H9 (cell line): ENCODE measurements around the gene NSF. TPM values are rescaled to one million over a fixed set of nuclear protein-coding genes. Genes with fewer than 3 reads are reported as not detected.
"Not testable (repeated sequence)": the region's sequence is repeated elsewhere in the genome, so short reads cannot be mapped to it uniquely, and the experiment has no call there.

Source experiments
- DNase-seq: peaks from one replicate; pipeline ENCODE4 v3.0.0-alpha.2; 2017
- H2AFZ ChIP-seq: one replicate; pipeline ENCODE4 v1.6.1; 2013; ENCODE audit warnings: mild to moderate bottlenecking, low read length, control low read depth, moderate library complexity
- H2AK5ac ChIP-seq: 2 replicates; pipeline ENCODE4 v1.6.1; 2013; ENCODE audit warnings: low read length, control low read depth, mixed read lengths; ENCODE audit not compliant: insufficient read length
- H2BK120ac ChIP-seq: one replicate; pipeline ENCODE4 v1.6.1; 2013; ENCODE audit warnings: low read depth, mild to moderate bottlenecking, low read length, control low read depth, inconsistent platforms; ENCODE audit not compliant: poor library complexity, severe bottlenecking
- H2BK12ac ChIP-seq: 2 replicates; pipeline ENCODE4 v1.6.1; 2013; ENCODE audit warnings: low read length, control low read depth, mixed read lengths, low read depth; ENCODE audit not compliant: insufficient read length
- H2BK15ac ChIP-seq: 2 replicates; pipeline ENCODE4 v1.6.1; 2013; ENCODE audit warnings: low read depth, low read length, control low read depth
- H2BK20ac ChIP-seq: one replicate; pipeline ENCODE4 v1.6.1; 2013; ENCODE audit warnings: low read depth, mild to moderate bottlenecking, low read length, control low read depth, inconsistent platforms; ENCODE audit not compliant: poor library complexity, severe bottlenecking
- H2BK5ac ChIP-seq: 2 replicates; pipeline ENCODE4 v1.6.1; 2013; ENCODE audit warnings: low read length, control low read depth, mixed read lengths; ENCODE audit not compliant: insufficient read length
- H3K14ac ChIP-seq: 2 replicates; pipeline ENCODE4 v1.6.1; 2013; ENCODE audit warnings: low read length, control low read depth; ENCODE audit not compliant: insufficient read depth
- H3K18ac ChIP-seq: 2 replicates; pipeline ENCODE4 v1.6.1; 2013; ENCODE audit warnings: low read depth, mild to moderate bottlenecking, mixed read lengths, low read length, control low read depth; ENCODE audit not compliant: insufficient read length
- H3K23ac ChIP-seq: 2 replicates; pipeline ENCODE4 v1.6.1; 2013; ENCODE audit warnings: low read length, control low read depth, mixed read lengths, low read depth; ENCODE audit not compliant: insufficient read length
- H3K23me2 ChIP-seq: 2 replicates; pipeline ENCODE4 v1.6.1; 2013; ENCODE audit warnings: low read depth, mild to moderate bottlenecking, mixed read lengths, low read length, control low read depth; ENCODE audit not compliant: insufficient read length, poor library complexity, severe bottlenecking
- H3K27ac ChIP-seq: 2 replicates; pipeline ENCODE4 v1.5.1; 2013; ENCODE audit warnings: low read length, control low read depth, mixed read lengths, low read depth; ENCODE audit not compliant: insufficient read length
- H3K27me3 ChIP-seq: 2 replicates; pipeline ENCODE4 v1.6.1; 2013; ENCODE audit warnings: low read length, control low read depth, inconsistent platforms; ENCODE audit not compliant: insufficient read depth
- H3K4ac ChIP-seq: 2 replicates; pipeline ENCODE4 v1.6.1; 2013; ENCODE audit warnings: low read depth, mild to moderate bottlenecking, control low read depth, inconsistent platforms, low read length, moderate library complexity
- H3K4me1 ChIP-seq: 2 replicates; pipeline ENCODE4 v1.6.1; 2013; ENCODE audit warnings: low read length, control low read depth, inconsistent platforms; ENCODE audit not compliant: insufficient read depth
- H3K4me2 ChIP-seq: 2 replicates; pipeline ENCODE4 v1.6.1; 2013; ENCODE audit warnings: low read length, control low read depth, mixed read lengths; ENCODE audit not compliant: insufficient read length, insufficient read depth
- H3K56ac ChIP-seq: 2 replicates; pipeline ENCODE4 v1.6.1; 2013; ENCODE audit warnings: low read depth, mild to moderate bottlenecking, mixed read lengths, low read length, control low read depth; ENCODE audit not compliant: insufficient read length
- H3K79me1 ChIP-seq: 2 replicates; pipeline ENCODE4 v1.6.1; 2013; ENCODE audit warnings: low read depth, mild to moderate bottlenecking, moderate library complexity, low read length, control low read depth, inconsistent platforms; ENCODE audit not compliant: insufficient read depth, poor library complexity, severe bottlenecking
- H3K79me2 ChIP-seq: 2 replicates; pipeline ENCODE4 v1.6.1; 2013; ENCODE audit warnings: low read length, control low read depth, inconsistent platforms; ENCODE audit not compliant: insufficient read depth
- H3K9ac ChIP-seq: 2 replicates; pipeline ENCODE4 v1.6.1; 2013; ENCODE audit warnings: low read length, control low read depth, mixed read lengths; ENCODE audit not compliant: insufficient read length; ENCODE audit errors: extremely low read depth
- H3K9me3 ChIP-seq: one replicate; pipeline ENCODE4 v1.6.1; 2013; ENCODE audit warnings: low read depth, low read length, inconsistent platforms; ENCODE audit not compliant: control insufficient read depth
- H3T11ph ChIP-seq: one replicate; pipeline ENCODE4 v1.6.1; 2013; ENCODE audit warnings: mild to moderate bottlenecking, low read length, control low read depth, inconsistent platforms
- H4K20me1 ChIP-seq: one replicate; pipeline ENCODE4 v1.6.1; 2013; ENCODE audit not compliant: control insufficient read depth, insufficient read length, insufficient read depth
- H4K5ac ChIP-seq: 2 replicates; pipeline ENCODE4 v1.6.1; 2013; ENCODE audit warnings: low read depth, mild to moderate bottlenecking, mixed read lengths, low read length, control low read depth; ENCODE audit not compliant: insufficient read length
- H4K8ac ChIP-seq: replicated peaks from 2 replicates; pipeline ENCODE4 v1.6.1; 2013; ENCODE audit warnings: low read length, control low read depth, mixed read lengths, low read depth; ENCODE audit not compliant: insufficient read length
- H4K91ac ChIP-seq: 2 replicates; pipeline ENCODE4 v1.6.1; 2013; ENCODE audit warnings: low read depth, mild to moderate bottlenecking, moderate library complexity, mixed read lengths, low read length, control low read depth; ENCODE audit not compliant: insufficient read length
- H3K27ac Mint-ChIP-seq, 3 experiments: 2 replicates in 2 of 3; 3 replicates in 1 of 3; pipeline ENCODE4 v1.8.0; 2020 to 2021; ENCODE audit warnings: mixed read lengths in 3 of 3, mild to moderate bottlenecking in 1 of 3, moderate library complexity in 1 of 3
- H3K27me3 Mint-ChIP-seq: 2 replicates; pipeline ENCODE4 v1.8.0; 2021; ENCODE audit warnings: low read depth, mild to moderate bottlenecking, moderate library complexity, mixed read lengths
- H3K36me3 Mint-ChIP-seq, 3 experiments: 2 replicates in 2 of 3; 3 replicates in 1 of 3; pipeline ENCODE4 v1.8.0; 2020 to 2021; ENCODE audit warnings: low read depth in 3 of 3, mixed read lengths in 3 of 3; ENCODE audit not compliant: insufficient read depth in 1 of 3
- H3K4me1 Mint-ChIP-seq, 2 experiments: 2 replicates each; pipeline ENCODE4 v1.8.0; 2020; ENCODE audit warnings: mixed read lengths in 2 of 2
- H3K4me3 Mint-ChIP-seq, 2 experiments: 2 replicates in 1 of 2; 3 replicates in 1 of 2; pipeline ENCODE4 v1.8.0; 2020 to 2021; ENCODE audit warnings: mild to moderate bottlenecking in 2 of 2, mixed read lengths in 2 of 2, moderate library complexity in 1 of 2
- H3K9me3 Mint-ChIP-seq, 2 experiments: 2 replicates in 1 of 2; 3 replicates in 1 of 2; pipeline ENCODE4 v1.8.0; 2020; ENCODE audit warnings: mild to moderate bottlenecking in 2 of 2, mixed read lengths in 2 of 2, moderate library complexity in 1 of 2
- WGBS: extraction: QIAGEN DNeasy Blood & Tissue Kit; methylation state at CpG from one replicate; pipeline ENCODE4 v1.1.7; 2013; ENCODE audit warnings: missing lambda C conversion rate, low lambda C conversion rate, mixed read lengths; ENCODE audit not compliant: insufficient read length; ENCODE audit errors: extremely low coverage; 5-methylcytosine and 5-hydroxymethylcytosine counted together
- total RNA-seq: library from RNA; stranded (reverse); gene quantifications from 2 replicates; pipeline ENCODE4 v1.2.1, GENCODE V29; 2021

NSF gene
- total RNA-seq, 1 experiment from 2014 or later, result 36.4 TPM

- no CpG with 5 or more reads among the region's 3 CpGs for WGBS
- H3K9me3 ChIP-seq, H3K4me3 Mint-ChIP-seq, DNase-seq, H3K27me3 ChIP-seq, H3K4me1 Mint-ChIP-seq, H2BK12ac ChIP-seq, H3K4ac ChIP-seq, H3K27ac Mint-ChIP-seq, H3K4me2 ChIP-seq, H2BK120ac ChIP-seq, H3K14ac ChIP-seq, H3K18ac ChIP-seq, H3K23me2 ChIP-seq, H2AK5ac ChIP-seq, H4K91ac ChIP-seq, H4K8ac ChIP-seq, H4K20me1 ChIP-seq, H3K4me1 ChIP-seq, H3K9me3 Mint-ChIP-seq, H4K5ac ChIP-seq, H2BK5ac ChIP-seq, H3K27me3 Mint-ChIP-seq, H3T11ph ChIP-seq, H3K79me1 ChIP-seq, H2BK15ac ChIP-seq, H3K79me2 ChIP-seq, H3K9ac ChIP-seq, H3K23ac ChIP-seq, H3K56ac ChIP-seq, H3K36me3 Mint-ChIP-seq, H3K27ac ChIP-seq, H2AFZ ChIP-seq, H2BK20ac ChIP-seq: not testable (repeated sequence)
Measured at GRCh38 chr17:46696522-46696921, 106.1 kb downstream of the NSF start.

DNA sequence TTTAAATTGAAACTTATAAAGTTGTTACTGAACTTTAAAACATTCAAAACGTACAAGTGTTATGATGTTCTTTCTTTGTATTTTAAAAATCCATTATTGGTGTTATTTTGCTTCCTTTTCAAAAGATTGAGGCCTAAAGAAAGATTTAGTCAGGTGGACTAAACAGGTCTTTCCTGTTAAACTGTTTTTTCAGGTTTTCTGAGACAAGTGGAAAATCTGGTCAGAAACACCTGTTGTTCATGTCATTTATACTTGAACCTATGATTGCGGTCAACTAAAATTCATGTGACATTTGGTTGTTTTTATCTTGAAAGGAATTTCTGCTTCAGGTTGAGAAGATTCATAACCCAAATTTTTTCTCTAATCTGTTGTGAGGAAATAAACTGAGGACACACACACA lies 108.5 kb downstream of the NSF start:
- not testable (repeated sequence) for H3K14ac ChIP-seq, H2BK20ac ChIP-seq, H3K27me3 Mint-ChIP-seq, H3K9ac ChIP-seq, H3K27ac ChIP-seq, H3K36me3 Mint-ChIP-seq, H3K56ac ChIP-seq, H3K79me2 ChIP-seq, H3K4me2 ChIP-seq, H3K4me1 ChIP-seq, H3K18ac ChIP-seq, H3K23ac ChIP-seq, H3K4ac ChIP-seq, H3K27ac Mint-ChIP-seq, H3K4me3 Mint-ChIP-seq, DNase-seq, H4K20me1 ChIP-seq, H3K23me2 ChIP-seq, H4K8ac ChIP-seq, H3K9me3 Mint-ChIP-seq, H3K27me3 ChIP-seq, H2BK12ac ChIP-seq, H2AK5ac ChIP-seq, H4K91ac ChIP-seq, H2AFZ ChIP-seq, H3K9me3 ChIP-seq, H3K79me1 ChIP-seq, H2BK5ac ChIP-seq, H3K4me1 Mint-ChIP-seq, H4K5ac ChIP-seq, H2BK15ac ChIP-seq, H3T11ph ChIP-seq, H2BK120ac ChIP-seq
- no CpG with 5 or more reads among the region's 2 CpGs for WGBS
